OCI-LY1 (cell line): ENCODE data around the gene GDAP1L1.
"Not testable (repeated sequence)": the region's sequence is repeated elsewhere in the genome, so short reads cannot be mapped to it uniquely, and the experiment has no call there.

Source experiments
- H2AFZ ChIP-seq: fragments of 200-600 bp; sonication (generic), shearing (Covaris generic); 2 replicates; pipeline ENCODE4 v1.6.0; 2014; ENCODE audit warnings: antibody characterized with exemption, mild to moderate bottlenecking, low read length
- H3F3A ChIP-seq: fragments of 200-600 bp; sonication (generic), shearing (Covaris generic); 2 replicates; pipeline ENCODE4 v1.6.0; 2014; ENCODE audit warnings: mild to moderate bottlenecking, antibody characterized with exemption, low read length, moderate library complexity; ENCODE audit not compliant: insufficient read depth
- H3K27ac ChIP-seq: fragments of 200-600 bp; sonication (generic); 2 replicates; pipeline ENCODE4 v1.5.1; 2014; ENCODE audit warnings: low read length, mixed run types, mild to moderate bottlenecking, low read depth; ENCODE audit not compliant: poor library complexity, severe bottlenecking
- H3K27me3 ChIP-seq: fragments of 200-600 bp; sonication (generic); 2 replicates; pipeline ENCODE4 v1.6.0; 2014; ENCODE audit warnings: antibody characterized with exemption, mild to moderate bottlenecking, low read length, moderate library complexity; ENCODE audit not compliant: insufficient read depth
- H3K36me3 ChIP-seq: fragments of 200-600 bp; sonication (generic); 2 replicates; pipeline ENCODE4 v1.6.1; 2014; ENCODE audit warnings: mild to moderate bottlenecking, antibody characterized with exemption, low read length, moderate library complexity, mixed read lengths; ENCODE audit not compliant: insufficient read depth
- H3K4me1 ChIP-seq: fragments of 200-600 bp; sonication (generic); 2 replicates; pipeline ENCODE4 v1.5.1; 2014; ENCODE audit warnings: mild to moderate bottlenecking, low read length, moderate library complexity; ENCODE audit not compliant: insufficient read depth, severe bottlenecking
- H3K4me2 ChIP-seq: fragments of 200-600 bp; sonication (generic), shearing (Covaris generic); 2 replicates; pipeline ENCODE4 v1.6.1; 2014; ENCODE audit warnings: low read length
- H3K4me3 ChIP-seq: fragments of 200-600 bp; sonication (generic); 2 replicates; pipeline ENCODE4 v1.5.1; 2014; ENCODE audit warnings: low read length, low read depth, mild to moderate bottlenecking, mixed read lengths; ENCODE audit not compliant: poor library complexity, severe bottlenecking
- H3K79me2 ChIP-seq: fragments of 200-600 bp; shearing (Covaris generic); 2 replicates; pipeline ENCODE4 v1.6.1; 2016; ENCODE audit warnings: mixed run types, low read length, mixed read lengths; ENCODE audit not compliant: insufficient read depth
- H3K9ac ChIP-seq: fragments of 200-600 bp; sonication (generic), shearing (Covaris generic); 2 replicates; pipeline ENCODE4 v1.6.1; 2014; ENCODE audit warnings: mild to moderate bottlenecking, low read length, mixed read lengths
- H3K9me2 ChIP-seq: fragments of 200-600 bp; sonication (generic), shearing (Covaris generic); 2 replicates; pipeline ENCODE4 v1.6.1; 2014; ENCODE audit warnings: low read depth, mild to moderate bottlenecking, low read length, mixed read lengths
- H3K9me3 ChIP-seq: fragments of 200-600 bp; shearing (Covaris generic); 2 replicates; pipeline ENCODE4 v1.6.1; 2014; ENCODE audit warnings: low read length, mixed read lengths
- H4K20me1 ChIP-seq: fragments of 200-600 bp; sonication (generic), shearing (Covaris generic); 2 replicates; pipeline ENCODE4 v1.6.0; 2016; ENCODE audit warnings: mild to moderate bottlenecking, low read length; ENCODE audit not compliant: insufficient read depth
- EZH2 ChIP-seq: fragments of 200-600 bp; sonication (generic), shearing (Covaris generic); IDR thresholded peaks from 2 replicates; pipeline ENCODE4 v1.8.0; 2017; ENCODE audit warnings: borderline replicate concordance, mixed run types, mild to moderate bottlenecking, antibody characterized with exemption, low read length, moderate library complexity, mixed read lengths
- TF ChIP-seq, protein P1 (sequence below): fragments of 200-600 bp; sonication (generic), shearing (Covaris generic); IDR thresholded peaks from 2 replicates; pipeline ENCODE4 v1.5.1; 2017; ENCODE audit warnings: mild to moderate bottlenecking, antibody characterized with exemption, low read length, moderate library complexity, mixed read lengths

Gene GDAP1L1

GRCh38 chr20:44234566-44235317, 12.4 kb upstream of the GDAP1L1 start:
- H3K9ac ChIP-seq, result no peak overlapping the region

GRCh38 chr20:44235702-44236101, 11.4 kb upstream of the GDAP1L1 start:
- no peaks in the 10 kb centered on the region for H3K9me3 ChIP-seq
- no peak overlapping the region for H3K4me2 ChIP-seq
- H2AFZ ChIP-seq, result no peak overlapping the region
- H3K9me2 ChIP-seq, result no peaks in the 10 kb centered on the region
- no peak overlapping the region for H3K4me3 ChIP-seq
- H3K27ac ChIP-seq, result no peak overlapping the region
- H3F3A ChIP-seq, result no peaks in the 10 kb centered on the region
- H3K9ac ChIP-seq, result no peak overlapping the region
- no peaks in the 10 kb centered on the region for H3K4me1 ChIP-seq
- no peaks in the 10 kb centered on the region for H4K20me1 ChIP-seq
- no peaks in the 10 kb centered on the region for H3K79me2 ChIP-seq
- no peak for TF ChIP-seq EZH2
- TF ChIP-seq, protein P1, sequence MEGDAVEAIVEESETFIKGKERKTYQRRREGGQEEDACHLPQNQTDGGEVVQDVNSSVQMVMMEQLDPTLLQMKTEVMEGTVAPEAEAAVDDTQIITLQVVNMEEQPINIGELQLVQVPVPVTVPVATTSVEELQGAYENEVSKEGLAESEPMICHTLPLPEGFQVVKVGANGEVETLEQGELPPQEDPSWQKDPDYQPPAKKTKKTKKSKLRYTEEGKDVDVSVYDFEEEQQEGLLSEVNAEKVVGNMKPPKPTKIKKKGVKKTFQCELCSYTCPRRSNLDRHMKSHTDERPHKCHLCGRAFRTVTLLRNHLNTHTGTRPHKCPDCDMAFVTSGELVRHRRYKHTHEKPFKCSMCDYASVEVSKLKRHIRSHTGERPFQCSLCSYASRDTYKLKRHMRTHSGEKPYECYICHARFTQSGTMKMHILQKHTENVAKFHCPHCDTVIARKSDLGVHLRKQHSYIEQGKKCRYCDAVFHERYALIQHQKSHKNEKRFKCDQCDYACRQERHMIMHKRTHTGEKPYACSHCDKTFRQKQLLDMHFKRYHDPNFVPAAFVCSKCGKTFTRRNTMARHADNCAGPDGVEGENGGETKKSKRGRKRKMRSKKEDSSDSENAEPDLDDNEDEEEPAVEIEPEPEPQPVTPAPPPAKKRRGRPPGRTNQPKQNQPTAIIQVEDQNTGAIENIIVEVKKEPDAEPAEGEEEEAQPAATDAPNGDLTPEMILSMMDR, result no peak
- H3K27me3 ChIP-seq, result no peaks in the 10 kb centered on the region
- H3K36me3 ChIP-seq, result no peaks in the 10 kb centered on the region

More at GRCh38 chr20:44234566-44235317, 12.4 kb upstream of the GDAP1L1 start:
- Histone ChIP-seq H3K9me2 (no peaks in the 10 kb centered on the region), H3F3A (no peaks in the 10 kb centered on the region), H3K9me3 (no peaks in the 10 kb centered on the region), H3K4me3 (no peak overlapping the region), H4K20me1 (no peaks in the 10 kb centered on the region), H3K36me3 (no peaks in the 10 kb centered on the region), H3K27ac (no peak overlapping the region), H3K4me2 (no peak overlapping the region), H3K4me1 (no peaks in the 10 kb centered on the region), H3K27me3 (no peaks in the 10 kb centered on the region), H2AFZ (no peak overlapping the region), H3K79me2 (no peaks in the 10 kb centered on the region)
- TF ChIP-seq, protein P1, result no peak

DNA sequence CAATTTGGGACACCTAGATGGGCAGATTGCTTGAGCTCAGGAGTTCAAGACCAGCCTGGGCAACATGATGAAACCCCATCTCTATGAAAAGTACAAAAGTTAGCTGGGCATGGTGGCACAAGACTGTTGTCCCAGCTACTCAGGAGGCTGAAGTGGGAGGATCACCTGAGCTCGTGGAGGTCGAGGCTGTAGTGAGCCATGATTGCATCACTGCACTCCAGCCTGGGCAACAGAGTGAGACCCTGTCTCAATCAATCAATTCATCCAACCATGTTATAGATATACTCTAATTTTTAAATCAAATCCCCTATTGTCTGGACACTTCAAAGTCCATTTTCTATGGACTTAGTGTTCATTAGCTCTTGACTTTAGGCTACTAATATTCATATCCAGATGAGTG, 10.3 kb upstream of the GDAP1L1 start:
- H2AFZ ChIP-seq, H3K36me3 ChIP-seq, H3K27ac ChIP-seq, H3K4me3 ChIP-seq, H4K20me1 ChIP-seq, H3K9me3 ChIP-seq, H3K9ac ChIP-seq, H3F3A ChIP-seq, H3K9me2 ChIP-seq, H3K4me1 ChIP-seq, H3K79me2 ChIP-seq, H3K27me3 ChIP-seq, H3K4me2 ChIP-seq: not testable (repeated sequence)

DNA sequence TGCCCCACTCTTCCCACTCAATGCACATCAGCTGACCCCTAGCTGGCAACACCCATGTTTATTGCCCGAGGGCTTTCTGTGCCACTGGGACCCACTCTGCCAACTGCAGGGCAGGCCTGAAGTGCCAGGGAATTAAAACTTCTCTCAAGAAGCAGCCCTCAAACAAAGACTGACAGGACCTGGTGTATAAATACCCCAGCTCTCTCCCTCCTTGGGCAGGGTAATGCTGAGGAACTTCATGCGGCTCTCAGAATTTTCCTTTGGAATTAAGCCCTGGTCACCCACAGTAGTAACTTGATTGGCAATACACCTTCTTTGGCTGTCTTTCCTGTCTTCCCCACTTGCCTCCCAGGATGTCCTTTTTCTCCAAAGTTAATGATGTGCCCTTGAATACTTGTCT, 5.3 kb upstream of the GDAP1L1 start:
- H3K4me3 ChIP-seq, result no peak overlapping the region
- no peaks in the 10 kb centered on the region for H3K9me2 ChIP-seq
- H3K36me3 ChIP-seq, result no peaks in the 10 kb centered on the region
- no peaks in the 10 kb centered on the region for H3K79me2 ChIP-seq
- H2AFZ ChIP-seq, result no peak overlapping the region
- no peaks in the 10 kb centered on the region for H4K20me1 ChIP-seq
- no peaks in the 10 kb centered on the region for H3K4me1 ChIP-seq
- no peak overlapping the region for H3K9ac ChIP-seq
- H3K4me2 ChIP-seq, result no peak overlapping the region
- H3K27me3 ChIP-seq, result 0 out of 2 replicates have a peak, but pooled peaks cover 3% of the 10 kb centered on the region
- H3F3A ChIP-seq, result no peaks in the 10 kb centered on the region
- TF ChIP-seq, protein P1, result no peak
- TF ChIP-seq EZH2, result no peak
- H3K9me3 ChIP-seq, result no peaks in the 10 kb centered on the region
- no peak overlapping the region for H3K27ac ChIP-seq
